GM19438 (cell line): Measurements from ENCODE around the gene MARK4.

ENCODE experiments used
- ATAC-seq: cut with Tn5 transposase; IDR thresholded peaks from one replicate; pipeline ENCODE4 v1.9.1; 2021; ENCODE audit warnings: low read depth; ENCODE audit not compliant: unreplicated experiment

MARK4 gene

GRCh38 chr19:45352471-45352870 lies 101.4 kb downstream of the MARK4 start:
- ATAC-seq: no peak

GRCh38 chr19:45352914-45353796 lies 102.1 kb downstream of the MARK4 start:
- ATAC-seq: no peak

- no peak for ATAC-seq
Observed at GRCh38 chr19:45354241-45354842, 103.3 kb downstream of the MARK4 start.
